ENCODE data around the gene SMCR8. TPM values are rescaled to one million over a fixed set of nuclear protein-coding genes. Genes with fewer than 3 reads are reported as not detected.
"Not testable (repeated sequence)": the region's sequence is repeated elsewhere in the genome, so short reads cannot be mapped to it uniquely, and the experiment has no call there.

Gene SMCR8
- total RNA-seq, 1 experiment from 2014 or later: 28.4 TPM

DNA sequence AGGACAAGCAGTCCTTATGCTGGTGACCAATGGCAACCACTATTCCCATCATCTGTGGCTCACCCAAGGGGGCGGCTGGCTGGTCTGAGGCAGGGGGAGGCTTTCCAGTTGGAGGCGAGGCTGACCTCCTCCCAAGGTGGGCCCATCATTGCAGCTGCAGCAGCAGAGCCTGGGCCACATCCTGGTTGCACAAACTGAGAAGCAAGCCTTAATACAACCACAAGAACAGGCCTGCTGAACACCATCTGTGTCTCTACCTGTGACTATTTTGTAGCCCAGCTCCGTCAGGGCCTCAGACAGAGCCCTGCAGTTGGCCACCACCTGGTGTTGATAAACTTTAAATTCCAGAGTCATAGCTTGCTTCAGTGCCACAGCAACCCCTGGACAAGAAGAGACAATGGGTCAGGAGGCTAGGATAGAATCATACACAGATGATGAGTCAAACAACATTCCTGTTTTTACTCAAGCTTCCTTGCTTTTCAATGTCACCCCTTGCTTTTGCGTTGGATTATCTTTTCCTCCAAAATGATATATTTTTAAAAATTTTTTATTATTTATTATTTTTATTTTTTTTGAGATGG, 17.9 kb downstream of the SMCR8 start:
- peaks cover 80% of the 10 kb centered on the region for H3K36me3 Mint-ChIP-seq (ENCODE audit: insufficient read depth, unreplicated experiment)
- Histone ChIP-seq H3K36me3 (ENCODE audit: control insufficient read depth, insufficient read depth, low read length) (peaks cover 2% of the 10 kb centered on the region; the same call in 1 of the 2 replicates), H3K9me3 (no peaks in the 10 kb centered on the region), H3K27me3 (replicated peaks; ENCODE audit: control insufficient read depth, insufficient read depth, low read length) (no peaks in the 10 kb centered on the region), H3K4me3 (ENCODE audit: low read depth, low read length) (no peak overlapping the region), H3K4me1 (no peaks in the 10 kb centered on the region)
- CTCF ChIA-PET: no interaction called here
- no peaks in the 10 kb centered on the region for H3K27me3 Mint-ChIP-seq (ENCODE audit: insufficient read depth, unreplicated experiment)
- intact Hi-C loops (cut with micrococcal nuclease; ENCODE audit: unreplicated experiment): no loop called here
- BruUV-seq (replicated peaks): no TSS peak
- POLR2A ChIA-PET: no interaction called here
- no peak overlapping the region for H3K4me3 Mint-ChIP-seq (ENCODE audit: unreplicated experiment)
- no peaks in the 10 kb centered on the region for H3K9me3 Mint-ChIP-seq (ENCODE audit: unreplicated experiment)
- DNase-seq: no peak
- TF ChIP-seq, protein P1, sequence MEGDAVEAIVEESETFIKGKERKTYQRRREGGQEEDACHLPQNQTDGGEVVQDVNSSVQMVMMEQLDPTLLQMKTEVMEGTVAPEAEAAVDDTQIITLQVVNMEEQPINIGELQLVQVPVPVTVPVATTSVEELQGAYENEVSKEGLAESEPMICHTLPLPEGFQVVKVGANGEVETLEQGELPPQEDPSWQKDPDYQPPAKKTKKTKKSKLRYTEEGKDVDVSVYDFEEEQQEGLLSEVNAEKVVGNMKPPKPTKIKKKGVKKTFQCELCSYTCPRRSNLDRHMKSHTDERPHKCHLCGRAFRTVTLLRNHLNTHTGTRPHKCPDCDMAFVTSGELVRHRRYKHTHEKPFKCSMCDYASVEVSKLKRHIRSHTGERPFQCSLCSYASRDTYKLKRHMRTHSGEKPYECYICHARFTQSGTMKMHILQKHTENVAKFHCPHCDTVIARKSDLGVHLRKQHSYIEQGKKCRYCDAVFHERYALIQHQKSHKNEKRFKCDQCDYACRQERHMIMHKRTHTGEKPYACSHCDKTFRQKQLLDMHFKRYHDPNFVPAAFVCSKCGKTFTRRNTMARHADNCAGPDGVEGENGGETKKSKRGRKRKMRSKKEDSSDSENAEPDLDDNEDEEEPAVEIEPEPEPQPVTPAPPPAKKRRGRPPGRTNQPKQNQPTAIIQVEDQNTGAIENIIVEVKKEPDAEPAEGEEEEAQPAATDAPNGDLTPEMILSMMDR (IDR thresholded peaks at IDR 0.05; ENCODE audit: insufficient read depth in 1 of 2, low read depth in 1 of 2, low read length in 1 of 2, severe bottlenecking in 1 of 2, unreplicated experiment in 1 of 2): no peak
- H3K27ac Mint-ChIP-seq (ENCODE audit: unreplicated experiment): no peak overlapping the region
- H3K4me1 Mint-ChIP-seq (ENCODE audit: low read depth, unreplicated experiment): no peaks in the 10 kb centered on the region

DNA sequence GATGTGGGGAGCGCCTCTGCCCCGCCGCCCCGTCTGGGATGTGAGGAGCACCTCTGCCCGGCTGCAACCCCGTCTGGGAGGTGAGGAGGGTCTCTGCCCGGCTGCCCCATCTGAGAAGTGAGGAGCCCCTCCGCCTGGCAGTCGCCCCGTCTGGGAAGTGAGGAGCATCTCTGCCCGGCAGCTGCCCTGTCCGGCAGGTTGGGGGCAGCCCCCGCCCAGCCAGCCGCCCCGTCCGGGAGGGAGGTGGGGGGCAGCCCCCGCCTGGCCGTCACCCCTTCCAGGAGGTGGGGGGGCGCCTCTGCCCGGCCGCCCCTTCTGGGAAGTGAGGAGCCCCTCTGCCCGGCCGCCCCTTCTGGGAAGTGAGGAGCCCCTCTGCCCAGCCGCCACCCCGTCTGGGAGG, 23.1 kb downstream of the SMCR8 start:
- H3K4me1 Mint-ChIP-seq (ENCODE audit: low read depth, unreplicated experiment); BruUV-seq (replicated peaks); H3K4me3 Mint-ChIP-seq (ENCODE audit: unreplicated experiment); intact Hi-C loops (cut with micrococcal nuclease; ENCODE audit: unreplicated experiment); H3K4me3 ChIP-seq (ENCODE audit: low read depth, low read length); H3K36me3 ChIP-seq (ENCODE audit: control insufficient read depth, insufficient read depth, low read length); H3K27me3 Mint-ChIP-seq (ENCODE audit: insufficient read depth, unreplicated experiment); H3K9me3 ChIP-seq; H3K4me1 ChIP-seq; DNase-seq; H3K27me3 ChIP-seq (replicated peaks; ENCODE audit: control insufficient read depth, insufficient read depth, low read length); H3K9me3 Mint-ChIP-seq (ENCODE audit: unreplicated experiment); H3K27ac Mint-ChIP-seq (ENCODE audit: unreplicated experiment); POLR2A ChIA-PET; CTCF ChIA-PET: not testable (repeated sequence)
- peaks cover 89% of the 10 kb centered on the region for H3K36me3 Mint-ChIP-seq (ENCODE audit: insufficient read depth, unreplicated experiment)

DNA sequence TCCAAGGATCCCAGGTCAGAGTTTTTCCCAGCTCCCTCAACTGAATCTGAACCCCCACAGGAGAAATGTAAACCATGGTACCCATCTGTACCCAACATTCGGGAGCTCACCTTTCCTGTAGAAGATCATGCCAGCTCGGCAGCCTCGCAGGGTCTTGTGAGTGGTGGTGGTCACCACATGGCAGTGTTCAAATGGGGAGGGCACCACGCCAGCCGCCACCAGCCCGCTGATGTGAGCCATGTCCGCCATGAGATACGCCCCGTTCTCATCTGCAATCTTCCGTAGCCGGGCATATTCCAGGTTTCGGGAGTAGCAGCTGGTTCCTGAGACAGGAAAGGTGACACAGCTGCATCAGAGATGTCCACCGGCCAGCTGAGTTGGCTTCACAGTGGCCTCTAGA, 24.8 kb downstream of the SMCR8 start:
- Mint-ChIP-seq H3K4me1 (ENCODE audit: low read depth, unreplicated experiment) (no peaks in the 10 kb centered on the region), H3K36me3 (ENCODE audit: insufficient read depth, unreplicated experiment) (peaks cover 92% of the 10 kb centered on the region), H3K9me3 (ENCODE audit: unreplicated experiment) (no peaks in the 10 kb centered on the region), H3K4me3 (ENCODE audit: unreplicated experiment) (no peak overlapping the region), H3K27ac (ENCODE audit: unreplicated experiment) (no peak overlapping the region), H3K27me3 (ENCODE audit: insufficient read depth, unreplicated experiment) (no peaks in the 10 kb centered on the region)
- Histone ChIP-seq H3K9me3 (no peaks in the 10 kb centered on the region), H3K4me1 (no peaks in the 10 kb centered on the region), H3K4me3 (ENCODE audit: low read depth, low read length) (no peak overlapping the region), H3K27me3 (replicated peaks; ENCODE audit: control insufficient read depth, insufficient read depth, low read length) (no peaks in the 10 kb centered on the region), H3K36me3 (ENCODE audit: control insufficient read depth, insufficient read depth, low read length) (peaks cover 9% of the 10 kb centered on the region)
- POLR2A ChIA-PET: no interaction called here
- TF ChIP-seq, protein P1 (IDR thresholded peaks at IDR 0.05; ENCODE audit: insufficient read depth in 1 of 2, low read depth in 1 of 2, low read length in 1 of 2, severe bottlenecking in 1 of 2, unreplicated experiment in 1 of 2): no peak
- no peak for DNase-seq
- CTCF ChIA-PET: interaction anchor here (0.7 kb wide), 1 partner anchor 8 kb away, joined by 4 read pairs; no protein-coding TSS in a partner anchor
- intact Hi-C loops (cut with micrococcal nuclease; ENCODE audit: unreplicated experiment): no loop called here
- BruUV-seq (replicated peaks): no TSS peak

DNA sequence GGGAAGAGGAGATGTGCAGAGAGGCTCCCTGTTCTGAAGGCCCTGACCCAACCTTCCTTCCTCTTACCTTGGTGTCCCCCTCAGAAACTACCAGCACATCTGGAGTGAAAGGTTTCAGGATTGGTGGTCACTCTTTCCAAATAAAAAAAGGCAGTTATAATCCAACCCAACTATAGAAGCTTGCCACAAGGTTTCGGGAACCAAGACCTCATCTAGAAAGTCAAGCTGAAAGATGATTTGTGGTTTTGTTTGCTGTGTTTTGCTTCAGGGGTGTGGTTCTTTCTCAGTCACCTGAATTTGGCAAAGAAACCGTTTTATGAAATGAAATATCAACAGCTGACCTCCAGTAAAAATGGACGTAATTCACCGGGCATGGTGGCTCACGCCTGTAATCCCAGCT, 28.9 kb downstream of the SMCR8 start:
- no peak overlapping the region for H3K27ac Mint-ChIP-seq (ENCODE audit: unreplicated experiment)
- TF ChIP-seq, protein P1 (IDR thresholded peaks at IDR 0.05; ENCODE audit: insufficient read depth in 1 of 2, low read depth in 1 of 2, low read length in 1 of 2, severe bottlenecking in 1 of 2, unreplicated experiment in 1 of 2): no peak
- no peaks in the 10 kb centered on the region for H3K27me3 Mint-ChIP-seq (ENCODE audit: insufficient read depth, unreplicated experiment)
- H3K4me1 Mint-ChIP-seq (ENCODE audit: low read depth, unreplicated experiment): no peaks in the 10 kb centered on the region
- Histone ChIP-seq H3K27me3 (replicated peaks; ENCODE audit: control insufficient read depth, insufficient read depth, low read length) (no peaks in the 10 kb centered on the region), H3K9me3 (no peaks in the 10 kb centered on the region), H3K36me3 (ENCODE audit: control insufficient read depth, insufficient read depth, low read length) (peaks cover 13% of the 10 kb centered on the region), H3K4me3 (ENCODE audit: low read depth, low read length) (no peak overlapping the region), H3K4me1 (no peaks in the 10 kb centered on the region)
- POLR2A ChIA-PET: no interaction called here
- H3K9me3 Mint-ChIP-seq (ENCODE audit: unreplicated experiment): no peaks in the 10 kb centered on the region
- BruUV-seq (replicated peaks): TSS peak; percentile 25
- DNase-seq: no peak
- CTCF ChIA-PET: no interaction called here
- intact Hi-C loops (cut with micrococcal nuclease; ENCODE audit: unreplicated experiment): no loop called here
- H3K4me3 Mint-ChIP-seq (ENCODE audit: unreplicated experiment): no peak overlapping the region
- H3K36me3 Mint-ChIP-seq (ENCODE audit: insufficient read depth, unreplicated experiment): peaks cover 89% of the 10 kb centered on the region
